HG02588 (cell line): ENCODE measurements around the gene SLC25A34.
A peak's percentile ranks its signal among the peaks of the same experiment; 100 is the strongest.

Experiments
- ATAC-seq: cut with Tn5 transposase; IDR thresholded peaks from one replicate; pipeline ENCODE4 v1.9.1; 2021; ENCODE audit warnings: mild to moderate bottlenecking, moderate library complexity; ENCODE audit not compliant: unreplicated experiment

The SLC25A34 gene

DNA sequence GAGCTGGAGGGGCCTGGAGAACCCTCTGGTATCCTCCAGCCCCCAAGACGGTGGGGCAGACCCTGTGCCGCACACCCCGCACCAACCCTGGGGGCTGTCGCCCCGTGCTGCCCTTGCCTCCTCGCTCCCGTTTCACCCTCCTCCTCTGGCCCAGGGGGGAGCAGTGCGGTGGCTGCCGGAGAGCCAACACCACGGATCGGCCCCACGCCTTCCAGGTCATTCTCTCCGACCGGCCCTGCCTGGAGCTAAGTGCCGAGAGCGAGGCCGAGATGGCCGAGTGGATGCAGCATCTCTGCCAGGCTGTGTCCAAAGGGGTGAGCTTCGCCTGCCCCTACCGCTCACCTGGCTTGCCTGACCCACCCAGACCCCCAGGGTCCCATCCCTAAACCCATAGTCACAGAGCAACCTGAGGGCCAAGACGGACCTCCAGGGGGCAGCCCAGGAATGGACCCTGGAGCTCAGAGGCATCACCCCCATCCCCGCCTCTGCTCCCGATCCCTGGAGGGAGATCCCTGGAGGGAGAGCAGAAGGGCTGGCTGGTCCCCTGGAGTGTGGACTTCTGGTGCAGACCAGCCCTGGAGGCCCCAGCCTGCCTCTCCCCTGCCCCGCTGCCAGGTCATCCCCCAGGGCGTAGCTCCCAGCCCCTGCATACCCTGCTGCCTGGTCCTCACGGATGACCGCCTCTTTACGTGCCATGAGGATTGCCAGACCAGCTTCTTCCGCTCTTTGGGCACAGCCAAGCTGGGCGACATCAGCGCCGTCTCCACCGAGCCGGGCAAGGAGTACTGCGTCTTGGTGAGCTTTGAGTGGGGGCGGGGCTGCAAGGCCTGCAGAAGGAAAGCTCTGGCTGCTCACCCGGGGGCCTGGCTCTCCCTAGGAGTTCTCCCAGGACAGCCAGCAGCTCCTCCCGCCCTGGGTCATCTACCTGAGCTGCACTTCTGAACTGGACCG, 4.0 kb upstream of the SLC25A34 start:
- ATAC-seq = no peak

DNA sequence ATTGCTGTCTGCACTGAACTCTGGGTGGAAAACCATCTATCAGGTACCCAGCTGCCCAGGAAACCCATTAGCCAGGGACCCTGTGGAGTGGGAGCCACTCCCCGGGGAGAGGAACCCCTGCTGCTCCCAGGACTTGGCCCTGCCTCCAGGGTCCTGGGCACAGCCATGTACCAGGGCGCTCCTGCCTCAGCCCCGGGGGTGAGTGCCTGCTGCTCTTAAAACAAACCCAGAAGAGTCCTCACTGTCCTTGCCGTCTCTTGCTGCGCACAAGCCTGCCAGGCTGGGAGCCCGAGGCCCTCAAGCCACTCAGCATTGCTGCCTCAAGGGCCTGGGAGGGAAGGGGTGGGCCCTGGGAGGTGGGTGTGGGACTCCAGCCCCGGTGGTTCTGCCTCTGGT, 3.4 kb upstream of the SLC25A34 start:
- ATAC-seq = no peak

DNA sequence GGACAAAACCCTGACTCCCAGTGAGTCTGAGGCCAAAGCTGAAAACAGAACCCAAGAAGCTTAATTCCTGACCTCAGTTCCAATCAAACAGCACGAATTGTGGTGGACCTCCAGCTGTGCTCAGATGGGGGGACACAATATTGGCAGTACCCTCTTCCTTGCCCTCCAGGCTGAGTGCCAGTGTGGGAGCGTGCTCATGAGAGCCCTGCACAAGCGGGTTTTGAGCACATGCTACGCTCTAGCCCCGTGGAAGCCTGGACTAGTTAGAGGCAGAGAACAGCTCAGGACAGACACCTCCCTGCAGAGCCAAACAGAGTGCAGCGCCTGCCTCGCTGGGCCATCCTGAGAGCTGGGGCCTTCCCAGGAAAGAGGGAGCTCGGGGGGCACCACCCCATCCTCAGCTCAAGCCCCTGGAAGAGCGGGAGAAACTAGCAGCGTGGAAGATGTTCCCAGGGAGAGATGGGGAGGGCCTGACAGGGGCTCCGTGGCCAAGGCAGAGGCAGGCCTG, 2.8 kb upstream of the SLC25A34 start:
- ATAC-seq = no peak

DNA sequence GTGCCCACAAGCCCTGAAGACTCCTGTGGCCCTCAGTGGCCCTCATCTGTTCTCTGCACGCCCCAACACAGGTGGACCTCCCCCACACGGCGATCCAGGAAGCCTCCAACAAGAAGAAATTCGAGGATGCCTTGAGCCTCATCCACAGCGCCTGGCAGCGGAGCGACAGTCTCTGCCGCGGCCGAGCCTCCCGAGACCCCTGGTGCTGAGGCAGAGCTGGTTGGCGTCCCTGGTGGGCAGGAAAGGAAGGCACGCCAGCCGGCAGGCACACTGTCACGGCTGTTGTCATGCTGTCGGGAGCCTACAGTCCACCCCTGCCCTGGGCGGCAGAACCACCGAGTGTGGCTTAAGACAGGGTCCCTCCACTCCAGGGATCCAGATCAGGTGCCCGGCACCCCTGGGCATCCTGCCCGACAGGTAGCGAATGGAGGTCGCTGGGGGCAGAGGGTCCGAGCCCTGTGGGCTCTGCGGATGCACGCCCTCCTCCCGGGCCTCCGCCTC, 2.3 kb upstream of the SLC25A34 start:
- no peak for ATAC-seq

DNA sequence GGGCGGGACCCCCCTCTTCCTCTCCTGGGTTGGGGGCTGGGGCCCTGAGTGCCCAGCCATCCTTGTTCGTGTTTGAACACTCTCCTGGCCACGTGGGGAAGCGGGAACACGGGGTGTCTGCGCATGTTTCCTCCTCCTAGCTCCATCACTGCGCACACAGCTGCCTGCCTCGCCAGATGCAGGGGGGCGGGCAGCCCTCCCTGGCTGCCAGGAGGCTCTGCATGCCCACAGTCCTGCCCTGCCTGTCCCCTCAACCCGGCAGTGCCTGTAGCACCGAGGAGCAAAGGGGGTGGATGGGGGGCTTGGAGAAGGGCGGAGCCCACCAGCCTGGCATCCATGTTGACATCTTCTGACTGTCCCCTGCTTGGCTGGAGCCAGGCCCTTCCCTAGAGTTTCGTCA, 1.8 kb upstream of the SLC25A34 start:
- no peak for ATAC-seq

DNA sequence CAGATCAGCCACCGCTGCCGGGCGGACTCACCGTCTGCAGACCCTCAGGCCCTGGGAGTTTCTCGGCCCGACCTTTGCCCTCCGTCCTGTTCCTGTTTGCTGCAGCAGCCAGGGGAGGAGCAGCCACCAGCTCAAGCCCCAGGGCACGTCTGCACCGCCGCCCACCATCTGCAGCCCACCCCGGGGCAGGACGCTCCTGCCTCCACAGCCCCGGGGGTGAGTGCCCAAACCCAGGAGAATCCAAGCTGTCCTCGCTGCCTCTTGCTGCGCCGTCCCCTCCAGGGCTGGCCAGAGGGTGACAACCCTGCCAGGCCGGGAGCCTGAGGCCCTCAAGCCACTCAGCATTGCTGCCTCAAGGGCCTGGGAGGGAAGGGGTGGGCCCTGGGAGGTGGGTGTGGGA, 1.2 kb upstream of the SLC25A34 start:
- no peak for ATAC-seq

DNA sequence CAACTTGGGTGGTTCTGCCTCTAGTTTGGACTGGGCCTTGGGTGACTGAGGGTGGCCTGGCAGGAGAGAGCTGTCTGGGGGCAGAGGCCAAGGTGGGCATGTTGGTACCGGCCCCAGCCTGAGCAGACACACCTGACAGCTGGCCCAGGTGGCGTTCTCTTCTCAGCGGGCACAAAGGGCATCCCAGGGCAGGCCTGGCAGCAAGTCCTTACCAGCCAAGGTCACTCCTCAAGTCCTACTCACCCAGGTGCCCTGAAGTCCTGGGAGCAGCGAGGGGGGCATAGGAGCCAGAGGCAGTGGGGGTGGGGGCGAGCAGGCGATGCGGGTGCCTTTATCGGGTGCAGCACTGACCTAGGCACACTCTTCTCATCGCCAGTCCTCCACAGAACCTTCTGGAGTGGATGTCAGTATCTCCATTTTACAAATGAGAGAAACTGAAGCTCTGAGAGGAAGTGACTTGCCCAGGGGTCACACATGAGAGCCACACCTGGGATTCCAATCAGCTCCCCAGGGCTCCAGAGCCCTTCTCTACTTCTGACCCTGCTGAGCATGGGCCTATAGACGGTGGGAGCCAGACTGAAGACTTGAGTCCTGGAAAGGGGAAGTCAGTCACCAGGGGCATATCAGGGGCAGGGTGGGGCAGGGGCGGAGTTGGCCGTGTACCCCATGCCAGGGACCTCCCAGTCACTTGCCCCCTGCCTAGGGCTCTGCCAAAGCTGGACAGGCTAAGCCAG, 587 bp upstream of the SLC25A34 start:
- ATAC-seq = no peak

DNA sequence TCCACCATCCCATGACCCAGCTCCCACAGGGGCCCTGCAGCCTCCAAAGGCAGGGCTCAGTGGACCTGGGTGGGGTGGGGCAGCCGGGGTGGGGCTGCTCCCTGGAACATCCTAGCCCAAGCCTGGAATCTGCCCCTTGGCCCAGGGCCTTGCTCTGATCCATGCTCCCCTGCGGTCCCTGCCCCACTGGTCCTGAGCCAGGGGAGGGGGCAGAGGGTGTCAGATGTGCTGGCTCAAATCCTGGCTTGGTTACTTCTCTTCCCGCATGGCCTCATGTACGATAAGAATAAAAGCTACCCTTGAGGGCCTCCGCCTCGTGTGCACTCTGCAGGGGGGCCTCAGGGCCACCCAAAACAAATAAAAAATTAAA, 819 bp downstream of the SLC25A34 start:
- no peak for ATAC-seq

DNA sequence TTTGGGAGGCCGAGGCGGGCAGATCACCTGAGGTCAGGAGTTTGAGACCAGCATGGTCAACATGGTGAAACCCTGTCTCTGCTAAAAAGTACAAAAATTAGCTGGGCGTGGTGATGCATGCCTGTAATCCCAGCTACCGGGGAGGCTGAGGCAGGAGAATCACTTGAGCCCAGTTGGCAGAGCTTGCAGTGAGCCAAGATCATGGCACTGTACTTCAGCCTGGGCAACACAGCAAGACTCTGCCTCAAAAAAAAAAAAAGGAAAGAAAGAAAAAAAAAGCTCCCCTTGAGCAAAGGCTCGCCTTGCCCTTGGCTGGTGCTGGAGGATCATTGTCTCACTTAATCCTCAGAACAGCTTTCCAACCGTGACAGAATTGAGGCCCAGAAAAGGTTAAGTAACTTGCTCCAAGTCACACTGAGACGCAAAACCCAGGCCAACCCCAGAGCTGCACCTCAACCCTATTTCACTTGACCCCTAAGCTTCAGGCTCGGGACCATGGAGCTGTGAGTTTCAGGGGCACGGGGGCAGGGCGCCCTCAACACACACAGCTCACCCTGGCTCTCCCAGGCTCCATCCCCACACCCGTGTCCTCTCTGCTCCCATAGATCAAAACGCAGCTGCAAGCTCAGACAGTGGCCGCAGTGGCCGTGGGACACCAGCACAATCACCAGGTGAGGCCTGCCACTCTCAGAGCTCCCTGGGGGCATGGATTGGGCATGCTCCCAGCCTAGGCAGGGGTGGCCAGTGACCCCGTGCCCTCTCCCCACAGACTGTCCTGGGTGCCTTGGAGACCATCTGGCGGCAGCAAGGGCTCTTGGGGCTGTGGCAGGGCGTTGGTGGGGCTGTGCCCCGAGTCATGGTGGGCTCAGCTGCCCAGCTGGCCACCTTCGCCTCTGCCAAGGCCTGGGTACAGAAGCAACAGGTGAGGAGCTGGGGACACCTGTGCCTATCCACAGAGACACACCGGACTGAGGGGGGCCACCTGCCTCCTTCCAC, 1.6 kb downstream of the SLC25A34 start:
- no peak for ATAC-seq

DNA sequence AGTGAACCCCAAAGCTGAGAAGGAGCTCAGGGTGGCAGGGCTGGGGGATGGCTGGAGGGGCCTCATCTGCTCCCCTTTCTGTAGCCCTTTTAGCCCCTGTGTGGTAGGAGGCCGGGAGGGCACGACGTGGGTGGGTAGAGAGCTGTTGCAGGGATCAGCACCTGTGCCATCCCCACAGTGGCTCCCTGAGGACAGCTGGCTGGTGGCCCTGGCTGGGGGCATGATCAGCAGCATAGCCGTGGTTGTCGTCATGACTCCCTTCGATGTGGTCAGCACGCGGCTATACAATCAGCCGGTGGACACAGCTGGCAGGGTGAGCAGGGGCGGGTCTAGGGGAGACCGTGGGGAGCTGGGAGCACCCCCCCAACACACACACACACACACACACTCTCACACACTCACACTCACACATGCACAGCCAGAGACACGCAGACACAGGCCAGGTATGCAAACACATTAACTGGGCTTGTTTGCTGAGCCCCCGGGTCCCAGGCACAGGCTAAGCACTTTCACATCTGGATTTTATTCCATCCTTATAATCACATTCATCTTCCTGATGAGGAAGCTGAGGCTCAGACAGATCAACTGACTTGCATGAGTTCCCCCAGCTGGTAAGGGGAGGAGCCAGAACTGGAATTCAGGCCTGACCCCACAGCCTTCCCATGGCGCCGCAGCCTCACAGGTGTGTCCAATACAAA, 2.5 kb downstream of the SLC25A34 start:
- no peak for ATAC-seq

DNA sequence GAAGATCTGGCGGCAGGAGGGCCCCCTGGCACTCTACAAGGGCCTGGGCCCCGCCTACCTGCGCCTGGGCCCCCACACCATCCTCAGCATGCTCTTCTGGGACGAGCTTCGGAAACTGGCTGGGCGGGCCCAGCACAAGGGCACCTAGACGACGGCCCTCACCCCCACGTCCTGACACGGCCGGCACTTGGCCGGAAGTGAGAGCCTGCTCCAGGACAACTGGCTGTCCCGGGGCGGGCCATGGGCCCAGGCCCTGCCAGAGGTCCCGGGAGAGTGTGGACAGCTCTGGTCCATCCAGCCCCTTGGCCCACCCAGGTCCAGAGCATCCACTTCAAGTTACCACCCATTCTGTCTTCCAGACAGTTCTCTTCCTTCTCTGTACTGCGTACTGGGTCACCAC, 3.2 kb downstream of the SLC25A34 start:
- no peak for ATAC-seq

DNA sequence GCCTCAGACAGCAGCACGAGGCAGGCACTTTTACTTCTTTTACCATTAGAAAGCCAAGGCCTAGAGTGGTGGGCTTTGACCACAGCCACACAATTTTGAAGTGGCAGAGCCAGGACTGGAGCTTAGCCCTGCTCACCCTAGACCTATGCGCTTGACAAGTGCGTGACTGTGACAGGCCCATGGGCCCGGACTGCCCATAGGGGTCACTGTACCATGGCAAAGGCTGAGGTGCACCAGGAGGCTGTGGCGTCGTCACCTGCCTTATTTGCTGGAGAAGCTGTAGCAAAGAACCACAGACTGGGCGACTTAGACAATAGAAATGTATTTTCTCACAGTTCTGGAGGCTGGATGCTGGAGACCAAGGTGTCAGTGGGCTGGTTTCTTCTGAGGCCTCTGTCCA, 3.7 kb downstream of the SLC25A34 start:
- ATAC-seq = no peak

DNA sequence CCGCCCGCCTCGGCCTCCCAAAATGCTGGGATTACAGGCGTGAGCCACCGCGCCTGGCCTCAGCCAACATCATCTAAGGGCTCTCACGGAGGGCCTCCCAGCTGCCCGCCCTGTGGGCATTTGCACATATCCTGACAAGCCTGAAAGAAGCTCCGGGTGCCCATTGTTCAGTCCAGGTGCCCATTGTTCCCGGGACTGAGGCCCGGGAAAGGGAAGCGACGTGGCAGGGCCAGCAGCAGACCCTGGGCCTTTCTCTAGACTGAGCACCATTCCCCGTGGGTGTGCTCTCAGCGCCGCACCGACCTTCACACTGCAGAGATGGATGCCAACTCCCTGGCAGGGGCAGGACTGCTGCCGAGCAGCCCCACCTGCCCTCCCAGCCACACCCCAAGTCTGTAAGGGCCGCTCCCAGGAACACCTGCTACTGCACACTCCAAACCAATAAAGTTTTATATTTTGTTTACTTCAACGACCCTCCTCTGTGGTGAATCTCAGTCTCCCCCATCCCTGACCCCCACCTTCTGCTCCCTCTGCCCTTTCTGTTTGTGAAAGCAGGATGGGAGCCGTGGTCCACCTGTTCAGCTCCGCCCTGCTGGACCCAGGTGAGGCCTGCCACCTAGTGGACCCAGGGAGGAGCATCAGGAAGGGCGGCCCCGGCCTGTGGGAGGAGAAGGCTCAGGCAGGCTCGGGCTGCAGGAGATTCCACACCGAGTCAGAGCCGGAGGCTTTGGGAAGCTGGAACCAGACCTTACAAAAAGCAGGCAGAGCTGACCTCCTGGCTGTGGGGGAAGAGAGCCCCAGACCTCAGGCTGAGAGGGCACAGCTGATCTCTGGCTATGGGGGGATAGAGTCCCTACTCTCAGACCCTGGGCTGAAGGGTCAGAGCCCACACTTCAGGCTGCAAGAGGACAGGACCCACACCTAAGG, 5.1 kb downstream of the SLC25A34 start:
- peak; percentile 61 for ATAC-seq

DNA sequence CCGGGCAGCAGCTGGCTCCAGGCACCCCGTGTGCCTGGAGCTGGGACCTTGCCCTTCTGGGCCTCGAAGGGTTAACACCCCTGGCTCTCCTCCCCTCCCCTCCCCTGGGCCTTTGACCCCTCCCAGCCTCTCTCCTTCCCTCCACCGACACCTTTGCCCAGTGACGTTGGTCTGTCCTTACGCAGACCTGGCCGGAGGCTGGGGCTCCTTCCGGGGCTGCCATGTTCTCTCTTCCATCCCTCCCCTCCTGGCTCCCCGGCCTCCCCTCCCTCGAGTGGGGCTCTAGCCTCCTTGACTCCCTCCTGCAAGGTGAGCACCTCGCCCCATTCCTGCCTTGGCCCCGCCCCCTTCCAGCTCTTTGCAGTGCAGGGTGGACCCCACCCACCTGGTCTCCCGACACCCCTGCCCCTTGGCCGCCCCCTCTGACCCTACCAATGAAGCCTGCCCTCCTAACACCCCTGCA, 6.3 kb downstream of the SLC25A34 start, which contains the start of gene TMEM82:
TSS of gene TMEM82 (plus strand) at position 161 of the 463 bp plus-strand sequence. CDS start at position 222, 61 bp downstream.
- no peak for ATAC-seq

DNA sequence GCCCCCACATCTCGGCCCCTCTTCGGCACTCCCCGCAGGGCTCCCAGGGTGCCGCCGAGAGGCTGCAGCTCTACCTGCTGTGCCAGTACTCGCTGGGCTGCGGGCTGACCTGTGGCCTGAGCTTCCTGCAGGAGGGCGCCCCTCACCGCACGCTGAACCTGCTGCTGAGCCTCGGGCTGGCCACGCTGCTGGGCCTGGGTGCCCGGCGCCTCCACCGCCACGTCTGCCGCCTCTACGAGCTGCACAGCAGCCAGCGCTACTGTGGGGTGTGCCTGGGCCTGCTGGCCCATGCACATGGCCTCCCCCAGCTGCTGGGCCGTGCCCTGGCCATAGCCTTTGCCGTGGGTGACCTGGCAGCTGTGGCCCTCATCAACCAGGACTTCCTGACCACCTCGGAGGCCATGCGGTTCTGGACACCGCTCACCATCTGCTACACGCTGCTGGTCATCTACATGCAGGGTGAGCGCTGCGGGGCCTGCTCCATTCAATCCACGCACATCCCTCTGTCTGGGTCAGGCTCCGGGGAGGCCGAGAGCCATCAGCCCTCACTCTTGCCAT, 8.1 kb downstream of the SLC25A34 start:
- ATAC-seq = no peak

DNA sequence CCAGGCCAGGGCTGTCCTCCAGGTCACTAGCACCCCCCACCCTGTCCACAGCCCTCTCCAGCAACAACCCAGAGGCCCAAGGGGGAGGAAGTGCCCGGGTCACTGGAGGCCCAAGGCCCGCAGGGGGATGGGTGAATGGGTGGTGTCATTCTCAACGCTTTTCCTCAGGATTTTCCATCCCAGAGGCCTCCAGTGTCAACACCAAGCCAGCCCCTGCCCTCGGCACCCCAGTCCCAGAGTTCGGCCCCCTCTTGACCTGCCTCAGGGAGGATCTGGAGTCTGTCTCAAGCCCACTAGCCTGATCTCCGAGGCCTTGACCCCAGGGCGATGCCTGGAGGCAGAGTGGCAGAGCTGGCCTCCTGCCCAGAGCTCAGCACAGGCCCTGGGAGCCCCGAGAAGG, 11.3 kb downstream of the SLC25A34 start:
- no peak for ATAC-seq

DNA sequence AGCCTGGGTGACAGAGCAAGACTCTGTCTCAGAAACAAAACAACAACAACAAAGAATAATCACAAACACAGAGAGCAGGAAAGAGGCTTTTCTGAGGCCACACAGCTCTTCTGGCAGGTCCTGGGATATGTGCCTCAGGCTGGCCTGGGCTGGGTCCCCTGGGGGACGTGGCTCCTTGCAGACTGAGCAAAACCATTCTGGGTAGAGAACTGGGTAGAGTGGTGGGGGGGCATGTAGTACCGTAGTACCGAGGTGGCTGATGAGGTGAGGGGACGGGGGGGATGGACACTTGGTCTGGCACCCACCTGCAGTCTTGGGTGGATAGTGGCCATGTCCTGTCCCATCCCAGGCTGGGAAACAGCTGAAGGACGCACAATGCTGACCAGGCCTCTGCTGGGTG, 12.2 kb downstream of the SLC25A34 start:
- no peak for ATAC-seq

DNA sequence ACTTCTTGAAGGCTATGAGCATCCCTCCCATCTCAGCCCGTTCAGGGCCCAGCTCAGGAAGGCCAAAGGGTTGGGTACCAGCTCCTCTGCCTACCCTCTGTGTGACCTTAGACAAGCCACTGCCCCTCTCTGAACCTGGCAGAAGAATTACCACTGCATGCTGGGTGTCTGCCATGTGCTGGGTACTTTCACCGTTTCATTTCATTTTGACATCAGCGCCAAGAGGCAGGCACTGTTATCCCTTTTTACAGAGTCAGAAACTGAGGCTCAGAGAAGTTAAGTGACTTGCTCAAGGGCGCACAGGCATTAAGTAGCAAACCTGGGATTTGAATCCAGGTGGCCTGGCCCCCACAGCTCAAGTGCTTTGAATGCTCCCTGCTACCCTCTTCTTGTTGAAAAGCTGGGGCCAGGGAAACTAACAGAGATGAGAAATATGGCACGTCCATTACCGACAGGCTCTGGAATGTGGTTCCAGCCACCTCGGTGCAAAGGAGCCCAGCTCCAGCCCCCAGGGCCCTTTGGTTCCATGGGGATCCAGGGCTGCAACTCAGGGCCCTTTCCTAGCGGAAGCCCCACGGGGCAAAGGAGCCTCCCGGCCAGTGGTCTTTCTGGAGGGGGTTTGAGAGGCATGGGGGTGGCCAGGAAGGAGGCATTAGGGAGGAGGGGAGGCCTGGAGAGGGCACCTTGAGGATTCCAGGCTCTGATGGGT, 12.8 kb downstream of the SLC25A34 start:
- ATAC-seq = no peak
